Measurements from ENCODE around the gene CILP2.
A peak's percentile ranks its signal among the peaks of the same experiment; 100 is the strongest.

The CILP2 gene

DNA sequence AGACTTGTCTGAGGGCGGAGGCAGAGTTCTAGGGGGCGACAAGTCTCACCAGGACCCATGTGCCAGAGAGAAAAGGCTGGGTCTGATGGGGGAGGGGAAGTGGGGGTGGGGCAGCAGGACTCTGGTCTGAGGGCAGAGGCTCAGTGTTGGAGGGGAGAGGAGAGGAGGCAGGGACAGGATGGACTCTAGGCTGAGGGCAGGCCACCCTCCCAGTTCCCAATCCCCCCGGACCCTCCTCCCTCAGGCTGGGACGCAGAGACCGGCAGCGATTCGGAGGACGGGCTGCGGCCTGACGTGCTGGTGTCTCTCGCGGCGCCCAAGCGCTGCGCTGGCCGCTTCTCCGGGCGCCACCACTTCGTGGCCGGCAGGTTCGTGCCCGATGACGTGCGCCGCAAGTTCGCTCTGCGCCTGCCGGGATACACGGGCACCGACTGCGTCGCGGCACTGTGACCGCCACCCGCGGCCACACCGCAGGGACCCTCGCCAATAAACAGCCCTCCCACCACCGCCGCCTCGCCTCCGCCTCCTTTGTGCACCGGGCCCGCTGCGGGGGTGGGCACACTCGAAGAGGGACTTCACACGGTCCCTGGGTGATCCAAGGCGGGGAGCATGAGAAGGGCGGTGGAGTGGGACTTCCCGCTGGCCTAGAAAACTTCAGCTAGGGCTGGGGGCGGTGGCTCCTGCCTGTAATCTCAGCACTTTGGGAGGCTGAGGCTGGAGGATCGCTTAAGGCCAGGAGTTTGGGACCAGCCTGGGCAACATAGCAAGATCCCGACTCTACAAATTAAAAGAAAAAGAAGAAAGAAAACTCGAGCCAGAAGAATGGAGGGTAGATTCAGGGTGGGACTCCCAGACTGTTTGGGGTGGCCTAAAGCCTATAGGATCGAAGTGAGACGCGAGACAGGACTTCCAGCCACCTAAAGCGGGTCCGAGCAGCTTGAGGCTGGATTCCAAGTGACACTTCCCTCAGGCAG is 703 bp upstream of the CILP2 start:
- H3K4me3 ChIP-seq (ENCODE audit: low read depth, low read length): no peak overlapping the region
- TF ChIP-seq, protein P1, sequence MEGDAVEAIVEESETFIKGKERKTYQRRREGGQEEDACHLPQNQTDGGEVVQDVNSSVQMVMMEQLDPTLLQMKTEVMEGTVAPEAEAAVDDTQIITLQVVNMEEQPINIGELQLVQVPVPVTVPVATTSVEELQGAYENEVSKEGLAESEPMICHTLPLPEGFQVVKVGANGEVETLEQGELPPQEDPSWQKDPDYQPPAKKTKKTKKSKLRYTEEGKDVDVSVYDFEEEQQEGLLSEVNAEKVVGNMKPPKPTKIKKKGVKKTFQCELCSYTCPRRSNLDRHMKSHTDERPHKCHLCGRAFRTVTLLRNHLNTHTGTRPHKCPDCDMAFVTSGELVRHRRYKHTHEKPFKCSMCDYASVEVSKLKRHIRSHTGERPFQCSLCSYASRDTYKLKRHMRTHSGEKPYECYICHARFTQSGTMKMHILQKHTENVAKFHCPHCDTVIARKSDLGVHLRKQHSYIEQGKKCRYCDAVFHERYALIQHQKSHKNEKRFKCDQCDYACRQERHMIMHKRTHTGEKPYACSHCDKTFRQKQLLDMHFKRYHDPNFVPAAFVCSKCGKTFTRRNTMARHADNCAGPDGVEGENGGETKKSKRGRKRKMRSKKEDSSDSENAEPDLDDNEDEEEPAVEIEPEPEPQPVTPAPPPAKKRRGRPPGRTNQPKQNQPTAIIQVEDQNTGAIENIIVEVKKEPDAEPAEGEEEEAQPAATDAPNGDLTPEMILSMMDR (IDR thresholded peaks at IDR 0.05; ENCODE audit: insufficient read depth, low read depth, low read length, missing control alignments): no peak
- DNase-seq (ENCODE audit: low read depth): no peak

DNA sequence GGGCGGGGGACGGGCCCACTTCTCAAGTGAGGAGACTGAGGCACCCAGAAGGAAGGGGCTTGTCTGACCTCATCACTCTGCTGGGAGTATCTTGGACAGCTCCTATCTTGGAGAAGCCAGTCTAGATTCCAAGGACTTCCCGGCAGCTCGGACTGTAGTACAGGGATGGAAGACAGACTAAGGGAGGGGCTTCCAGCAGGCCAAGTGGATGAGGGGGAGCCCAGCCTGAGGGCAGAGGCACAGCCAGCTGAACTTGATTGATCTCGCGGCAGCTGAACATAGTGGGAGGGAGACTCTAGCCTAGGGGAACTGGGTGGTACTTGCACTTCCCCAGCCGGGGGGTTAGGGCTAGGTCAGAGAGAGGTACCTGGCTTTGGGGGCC is 711 bp downstream of the CILP2 start:
- DNase-seq (ENCODE audit: low read depth): no peak
- TF ChIP-seq, protein P1 (IDR thresholded peaks at IDR 0.05; ENCODE audit: insufficient read depth, low read depth, low read length, missing control alignments): no peak
- H3K4me3 ChIP-seq (ENCODE audit: low read depth, low read length): no peak overlapping the region

DNA sequence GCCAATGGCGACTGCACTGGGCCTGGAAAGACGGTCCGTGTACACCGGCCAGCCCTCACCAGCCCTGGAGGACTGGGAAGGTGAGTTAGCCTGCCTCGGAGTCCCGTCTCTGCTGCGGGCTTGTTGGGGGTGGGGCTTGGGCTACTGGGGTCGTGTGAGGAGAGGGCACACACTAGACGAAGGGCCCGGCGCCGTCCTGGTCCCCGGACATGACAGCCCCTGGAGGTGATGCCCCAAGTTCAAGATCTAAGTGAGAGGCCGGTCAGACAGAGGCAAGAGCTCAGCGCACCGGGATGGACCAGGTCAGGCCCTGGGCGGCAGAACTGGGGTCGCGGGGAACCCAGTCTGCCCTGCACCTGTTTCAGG is 1.6 kb downstream of the CILP2 start:
- TF ChIP-seq, protein P1 (IDR thresholded peaks at IDR 0.05; ENCODE audit: insufficient read depth, low read depth, low read length, missing control alignments): no peak
- H3K4me3 ChIP-seq (ENCODE audit: low read depth, low read length): no peak overlapping the region
- DNase-seq (ENCODE audit: low read depth): no peak

DNA sequence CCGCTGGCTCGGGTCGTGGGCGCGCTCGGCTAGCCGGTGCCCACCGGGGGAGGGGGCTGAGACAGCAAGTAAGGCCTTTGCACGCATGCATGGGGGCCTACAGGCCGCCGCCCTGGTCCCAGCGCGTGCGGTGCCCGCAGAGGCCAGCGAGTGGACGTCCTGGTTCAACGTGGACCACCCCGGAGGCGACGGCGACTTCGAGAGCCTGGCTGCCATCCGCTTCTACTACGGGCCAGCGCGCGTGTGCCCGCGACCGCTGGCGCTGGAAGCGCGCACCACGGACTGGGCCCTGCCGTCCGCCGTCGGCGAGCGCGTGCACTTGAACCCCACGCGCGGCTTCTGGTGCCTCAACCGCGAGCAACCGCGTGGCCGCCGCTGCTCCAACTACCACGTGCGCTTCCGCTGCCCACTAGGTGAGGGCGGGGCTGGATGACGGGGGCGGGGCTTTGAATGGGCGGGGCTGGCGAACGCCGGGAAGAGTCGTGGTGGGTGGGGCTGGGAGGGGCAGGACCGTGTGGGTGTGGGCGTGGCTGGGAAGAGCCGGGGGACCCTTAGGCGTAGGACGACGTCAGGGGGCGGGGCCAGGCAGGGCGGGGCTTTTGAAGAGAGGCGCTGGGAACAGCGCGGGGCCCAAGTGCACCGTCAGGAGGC is 2.1 kb downstream of the CILP2 start:
- no peak overlapping the region for H3K4me3 ChIP-seq (ENCODE audit: low read depth, low read length)
- peak; percentile 74 for DNase-seq (ENCODE audit: low read depth)
- TF ChIP-seq, protein P1 (IDR thresholded peaks at IDR 0.05; ENCODE audit: insufficient read depth, low read depth, low read length, missing control alignments): no peak

DNA sequence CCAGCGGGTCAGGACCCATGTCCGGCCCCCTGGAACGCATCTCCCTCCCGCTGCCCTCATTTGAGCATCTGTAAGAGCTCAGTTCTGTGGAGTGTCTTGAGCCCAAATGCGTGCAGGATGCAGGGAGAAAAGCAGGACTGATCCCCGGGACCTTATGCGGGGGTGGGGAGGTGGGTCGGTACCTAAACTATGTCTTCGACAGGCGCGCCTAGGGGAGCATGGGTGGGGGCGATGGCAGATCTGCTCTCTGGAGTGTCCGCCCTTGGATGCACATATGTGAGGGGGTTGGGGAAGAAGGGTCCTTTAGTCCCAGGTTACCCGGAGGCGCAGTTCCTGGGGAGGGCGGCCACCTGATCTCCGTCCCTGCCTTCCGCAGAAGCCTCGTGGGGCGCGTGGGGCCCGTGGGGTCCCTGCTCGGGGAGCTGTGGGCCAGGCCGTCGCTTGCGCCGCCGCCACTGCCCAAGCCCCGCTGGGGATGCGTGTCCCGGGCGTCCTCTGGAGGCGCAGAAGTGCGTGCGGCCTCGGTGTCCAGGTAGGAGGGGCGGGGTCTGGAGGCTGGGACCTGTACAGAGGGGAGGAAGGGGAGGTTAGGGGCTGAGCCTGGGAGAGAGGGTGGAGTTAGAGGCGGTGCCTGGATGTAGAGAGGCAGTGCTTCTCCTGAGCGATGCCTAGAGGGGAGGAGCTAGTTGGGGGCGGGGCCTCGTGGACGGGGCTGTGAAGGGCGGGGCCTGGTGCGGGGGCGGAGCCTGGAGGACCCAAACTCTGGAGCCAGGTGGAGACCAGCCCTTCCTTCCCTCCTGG is 2.9 kb downstream of the CILP2 start:
- TF ChIP-seq, protein P1 (IDR thresholded peaks at IDR 0.05; ENCODE audit: insufficient read depth, low read depth, low read length, missing control alignments): no peak
- DNase-seq (ENCODE audit: low read depth): peak; percentile 75
- no peak overlapping the region for H3K4me3 ChIP-seq (ENCODE audit: low read depth, low read length)

DNA sequence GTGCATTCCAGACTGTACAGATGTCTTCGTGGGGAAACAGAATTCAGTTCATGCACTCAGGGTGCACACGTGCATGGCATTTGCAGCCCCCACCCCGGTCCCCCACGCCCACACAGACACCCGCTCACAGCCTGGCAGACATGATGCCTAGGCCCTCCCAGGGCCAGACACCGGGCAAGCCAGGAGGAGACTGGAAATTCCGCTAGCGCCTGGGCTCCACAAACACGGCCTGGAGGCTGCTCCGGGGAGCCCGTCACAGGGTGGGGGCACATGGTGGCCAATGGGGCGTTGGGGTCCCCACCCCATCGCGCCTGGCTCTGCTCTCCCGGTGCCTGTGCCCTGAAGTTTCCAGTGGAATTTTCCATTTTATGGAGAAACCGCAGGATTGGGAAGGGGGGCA is 3.6 kb downstream of the CILP2 start:
- DNase-seq (ENCODE audit: low read depth): no peak
- TF ChIP-seq, protein P1 (IDR thresholded peaks at IDR 0.05; ENCODE audit: insufficient read depth, low read depth, low read length, missing control alignments): no peak
- H3K4me3 ChIP-seq (ENCODE audit: low read depth, low read length): no peak overlapping the region

Data from GM12865 (cell line).